ENCODE data around the gene GSG1L.

The GSG1L gene

GRCh38 chr16:27847030-27847550 is 216.4 kb downstream of the GSG1L start:
- peak; percentile 28 for DNase-seq (ENCODE audit: low read depth)

- no peak for DNase-seq (ENCODE audit: low read depth)
Observed at GRCh38 chr16:27844826-27845225, 218.7 kb downstream of the GSG1L start.

GRCh38 chr16:27843800-27844199 is 219.7 kb downstream of the GSG1L start:
- DNase-seq (ENCODE audit: low read depth), result no peak

GRCh38 chr16:27841911-27842310 is 221.6 kb downstream of the GSG1L start:
- DNase-seq (ENCODE audit: low read depth), result no peak

- no peak for DNase-seq (ENCODE audit: low read depth)
Observed at GRCh38 chr16:27841061-27841801, 222.3 kb downstream of the GSG1L start.

- no peak for DNase-seq (ENCODE audit: low read depth)
Observed at GRCh38 chr16:27840311-27841060, 223.0 kb downstream of the GSG1L start.

GRCh38 chr16:27839419-27839818 is 224.1 kb downstream of the GSG1L start:
- DNase-seq (ENCODE audit: low read depth), result peak; percentile 11

GRCh38 chr16:27838536-27839175 is 224.9 kb downstream of the GSG1L start:
- no peak for DNase-seq (ENCODE audit: low read depth)

- no peak for DNase-seq (ENCODE audit: low read depth)
Observed at GRCh38 chr16:27829975-27830374, 233.5 kb downstream of the GSG1L start.

- no peak for DNase-seq (ENCODE audit: low read depth)
Observed at GRCh38 chr16:27828671-27829070, 234.8 kb downstream of the GSG1L start.

GRCh38 chr16:27827765-27828164 is 235.7 kb downstream of the GSG1L start:
- DNase-seq (ENCODE audit: low read depth), result no peak

GRCh38 chr16:27826893-27827289 is 236.6 kb downstream of the GSG1L start:
- no peak for DNase-seq (ENCODE audit: low read depth)

- DNase-seq (ENCODE audit: low read depth), result no peak
Observed at GRCh38 chr16:27826081-27826892, 237.2 kb downstream of the GSG1L start.

GRCh38 chr16:27824786-27825185 is 238.7 kb downstream of the GSG1L start:
- no peak for DNase-seq (ENCODE audit: low read depth)

GRCh38 chr16:27824006-27824405 is 239.5 kb downstream of the GSG1L start:
- no peak for DNase-seq (ENCODE audit: low read depth)

GRCh38 chr16:27823421-27823820 is 240.1 kb downstream of the GSG1L start:
- DNase-seq (ENCODE audit: low read depth), result no peak

- DNase-seq (ENCODE audit: low read depth), result no peak
Observed at GRCh38 chr16:27822996-27823395, 240.5 kb downstream of the GSG1L start.

GRCh38 chr16:27822529-27822928 is 241.0 kb downstream of the GSG1L start:
- no peak for DNase-seq (ENCODE audit: low read depth)

GRCh38 chr16:27820646-27821345 is 242.7 kb downstream of the GSG1L start:
- DNase-seq (ENCODE audit: low read depth), result no peak

GRCh38 chr16:27819881-27820610 is 243.5 kb downstream of the GSG1L start:
- DNase-seq (ENCODE audit: low read depth), result no peak

- no peak for DNase-seq (ENCODE audit: low read depth)
Observed at GRCh38 chr16:27819356-27819755, 244.2 kb downstream of the GSG1L start.

Measured in amniotic epithelial cell (primary cell).